Neural cell (in vitro differentiated cells): Measurements from ENCODE around the gene TNNT2. TPM values are rescaled to one million over a fixed set of nuclear protein-coding genes. Genes with fewer than 3 reads are reported as not detected.

Experiments
- H2AFZ ChIP-seq: fragments of 200-600, 300-800 bp; sonication (generic), shearing (Covaris generic); 2 replicates; pipeline ENCODE4 v1.6.0; 2014; ENCODE audit warnings: low read depth, mild to moderate bottlenecking, antibody characterized with exemption, low read length, moderate library complexity
- H3F3A ChIP-seq: fragments of 200-600 bp; shearing (Covaris generic); 2 replicates; pipeline ENCODE4 v1.6.1; 2016; ENCODE audit warnings: mild to moderate bottlenecking, moderate library complexity, mixed read lengths, antibody characterized with exemption, low read length; ENCODE audit not compliant: insufficient read depth, poor library complexity, severe bottlenecking
- H3K27ac ChIP-seq: fragments of 200-600, 300-800 bp; sonication (generic), shearing (Covaris generic); 2 replicates; pipeline ENCODE4 v1.5.1; 2014; ENCODE audit warnings: mild to moderate bottlenecking, low read length, moderate library complexity
- H3K27me3 ChIP-seq: fragments of 300-800, 200-600 bp; sonication (generic), shearing (Covaris generic); 2 replicates; pipeline ENCODE4 v1.6.0; 2014; ENCODE audit warnings: mild to moderate bottlenecking, low read depth, low read length, moderate library complexity; ENCODE audit not compliant: insufficient read depth
- H3K36me3 ChIP-seq: fragments of 300-800, 200-600 bp; sonication (generic), shearing (Covaris generic); 2 replicates; pipeline ENCODE4 v1.5.1; 2014; ENCODE audit warnings: mild to moderate bottlenecking, antibody characterized with exemption, low read length, moderate library complexity; ENCODE audit not compliant: insufficient read depth
- H3K4me2 ChIP-seq: fragments of 300-800, 200-600 bp; sonication (generic), shearing (Covaris generic); 2 replicates; pipeline ENCODE4 v1.6.0; 2014; ENCODE audit warnings: mild to moderate bottlenecking, low read length
- H3K4me3 ChIP-seq: fragments of 300-800, 200-600 bp; sonication (generic), shearing (Covaris generic); 2 replicates; pipeline ENCODE4 v1.5.1; 2014; ENCODE audit warnings: mild to moderate bottlenecking, low read length, moderate library complexity
- H3K79me2 ChIP-seq: fragments of 200-600 bp; shearing (Covaris generic); replicated peaks from 2 replicates; pipeline ENCODE4 v1.6.0; 2014; ENCODE audit warnings: mild to moderate bottlenecking, low read length, moderate library complexity; ENCODE audit not compliant: insufficient read depth
- H3K9ac ChIP-seq: fragments of 300-800, 200-600 bp; sonication (generic), shearing (Covaris generic); 2 replicates; pipeline ENCODE4 v1.6.1; 2016; ENCODE audit warnings: mild to moderate bottlenecking, low read length, mixed read lengths
- H3K9me2 ChIP-seq: fragments of 200-600 bp; shearing (Covaris generic); 2 replicates; pipeline ENCODE4 v1.6.1; 2016; ENCODE audit warnings: mild to moderate bottlenecking, low read length, mixed read lengths; ENCODE audit not compliant: insufficient read depth
- H3K9me3 ChIP-seq: fragments of 200-600, 300-800 bp; sonication (generic), shearing (Covaris generic); 2 replicates; pipeline ENCODE4 v1.6.1; 2016; ENCODE audit warnings: mild to moderate bottlenecking, mixed run types, low read length, moderate library complexity, mixed read lengths
- H4K20me1 ChIP-seq: fragments of 200-600 bp; shearing (Covaris generic); 2 replicates; pipeline ENCODE4 v1.6.1; 2016; ENCODE audit warnings: mild to moderate bottlenecking, mixed run types; ENCODE audit not compliant: insufficient read depth
- EP300 ChIP-seq: fragments of 450-650 bp; conservative IDR thresholded peaks from 2 replicates; pipeline ENCODE4 v1.6.1; 2014; ENCODE audit warnings: antibody characterized with exemption, mild to moderate bottlenecking, moderate library complexity; ENCODE audit not compliant: poor library complexity, severe bottlenecking
- EZH2 ChIP-seq: fragments of 200-600, 300-800 bp; shearing (Covaris generic), sonication (generic); IDR thresholded peaks from 2 replicates; pipeline ENCODE4 v1.6.1; 2014; ENCODE audit warnings: antibody characterized with exemption, low read length, borderline replicate concordance, mild to moderate bottlenecking; ENCODE audit not compliant: insufficient read depth, poor library complexity, severe bottlenecking
- MXI1 ChIP-seq: fragments of 450-650 bp; conservative IDR thresholded peaks from 2 replicates; pipeline ENCODE4 v1.6.1; 2014; ENCODE audit warnings: antibody characterized with exemption, mild to moderate bottlenecking; ENCODE audit not compliant: poor library complexity, severe bottlenecking
- POLR2AphosphoS5 ChIP-seq: IDR thresholded peaks from 2 replicates; pipeline ENCODE4 v1.6.1; 2012
- RAD21 ChIP-seq: fragments of 450-650 bp; conservative IDR thresholded peaks from 2 replicates; pipeline ENCODE4 v1.6.1; 2014; ENCODE audit warnings: antibody characterized with exemption, mild to moderate bottlenecking, moderate library complexity
- REST ChIP-seq: IDR thresholded peaks from 2 replicates; pipeline ENCODE4 v1.6.1; 2012; ENCODE audit warnings: borderline replicate concordance
- SMC3 ChIP-seq: fragments of 450-650 bp; conservative IDR thresholded peaks from 2 replicates; pipeline ENCODE4 v1.6.1; 2014; ENCODE audit warnings: antibody characterized with exemption, mild to moderate bottlenecking, moderate library complexity; ENCODE audit not compliant: poor library complexity
- TAF1 ChIP-seq: IDR thresholded peaks from 2 replicates; pipeline ENCODE4 v1.6.1; 2012; ENCODE audit warnings: low read depth
- polyA plus RNA-seq: library from polyadenylated mRNA; depleted of rRNA; stranded (reverse); fragments of >200 nt; gene quantifications from 2 replicates; pipeline ENCODE4 v1.2.3, GENCODE V29; 2014
- TF ChIP-seq, protein P1 (sequence below): fragments of 450-650 bp; IDR thresholded peaks from 2 replicates; pipeline ENCODE4 v1.5.1; 2014; ENCODE audit warnings: antibody characterized with exemption, mild to moderate bottlenecking, moderate library complexity; ENCODE audit not compliant: poor library complexity, severe bottlenecking

Gene TNNT2
- polyA plus RNA-seq, 1 donor from 2014 or later, result not detected

DNA sequence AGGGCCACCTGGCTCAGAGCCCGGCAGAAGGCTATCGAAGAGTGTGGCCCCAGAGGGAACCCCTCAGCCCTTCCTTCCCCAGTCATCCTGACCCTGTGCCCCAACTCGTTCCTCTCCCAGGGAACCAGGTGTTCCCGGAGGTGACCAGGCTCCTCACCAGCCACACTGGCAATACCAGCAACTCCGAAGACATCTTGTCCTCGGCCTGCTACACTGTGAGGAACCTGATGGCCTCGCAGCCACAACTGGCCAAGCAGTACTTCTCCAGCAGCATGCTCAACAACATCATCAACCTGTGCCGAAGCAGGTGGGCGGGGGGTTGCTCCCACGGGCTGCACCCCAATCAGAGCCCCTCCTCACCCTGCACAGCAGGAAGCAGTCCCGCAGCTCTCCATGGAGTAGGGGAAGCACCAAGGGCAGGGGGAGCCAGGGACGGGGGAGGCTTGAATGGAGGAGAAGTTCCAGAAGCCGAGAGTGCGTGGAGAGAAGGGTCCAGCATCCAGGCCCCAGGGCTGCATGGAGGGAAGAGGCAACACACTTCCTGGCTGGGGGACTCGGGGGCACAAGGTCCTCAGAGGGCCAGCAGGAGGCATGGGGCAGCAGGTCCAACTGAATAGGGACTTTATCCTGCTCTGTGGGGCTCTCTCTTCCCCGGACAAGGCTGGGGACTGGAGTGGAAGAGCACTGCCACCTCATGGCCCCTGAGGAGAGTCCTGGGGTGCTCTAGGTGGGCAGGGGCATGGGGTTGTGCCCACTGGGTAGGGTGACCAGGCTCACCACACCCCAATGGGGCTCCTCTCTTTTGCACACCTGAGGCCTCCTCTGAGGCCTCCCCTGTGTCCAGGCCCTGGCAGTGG, 52.4 kb downstream of the TNNT2 start:
- no peak for TF ChIP-seq EZH2
- no peaks in the 10 kb centered on the region for H3K27me3 ChIP-seq
- H4K20me1 ChIP-seq, result no peaks in the 10 kb centered on the region
- no peak overlapping the region for H3K9ac ChIP-seq
- H2AFZ ChIP-seq, result no peak overlapping the region
- no peaks in the 10 kb centered on the region for H3K9me3 ChIP-seq
- no peak overlapping the region for H3K4me3 ChIP-seq
- H3K36me3 ChIP-seq, result no peaks in the 10 kb centered on the region
- no peaks in the 10 kb centered on the region for H3K79me2 ChIP-seq
- H3K4me2 ChIP-seq, result no peak overlapping the region
- no peaks in the 10 kb centered on the region for H3K9me2 ChIP-seq
- H3K27ac ChIP-seq, result no peak overlapping the region
- H3F3A ChIP-seq, result no peaks in the 10 kb centered on the region

GRCh38 chr1:201324306-201324705, 53.2 kb downstream of the TNNT2 start:
- Histone ChIP-seq H3K9me2 (no peaks in the 10 kb centered on the region), H3K9me3 (no peaks in the 10 kb centered on the region), H3K27me3 (no peaks in the 10 kb centered on the region), H3K9ac (no peak overlapping the region), H4K20me1 (no peaks in the 10 kb centered on the region), H3K4me3 (no peak overlapping the region), H2AFZ (no peak overlapping the region), H3F3A (no peaks in the 10 kb centered on the region), H3K27ac (no peak overlapping the region), H3K36me3 (no peaks in the 10 kb centered on the region), H3K79me2 (no peaks in the 10 kb centered on the region), H3K4me2 (no peak overlapping the region)
- TF ChIP-seq EZH2 (no peak), TAF1 (no peak), SMC3 (no peak), EP300 (no peak), REST (no peak), RAD21 (no peak), MXI1 (no peak), POLR2AphosphoS5 (no peak)
- TF ChIP-seq, protein P1, sequence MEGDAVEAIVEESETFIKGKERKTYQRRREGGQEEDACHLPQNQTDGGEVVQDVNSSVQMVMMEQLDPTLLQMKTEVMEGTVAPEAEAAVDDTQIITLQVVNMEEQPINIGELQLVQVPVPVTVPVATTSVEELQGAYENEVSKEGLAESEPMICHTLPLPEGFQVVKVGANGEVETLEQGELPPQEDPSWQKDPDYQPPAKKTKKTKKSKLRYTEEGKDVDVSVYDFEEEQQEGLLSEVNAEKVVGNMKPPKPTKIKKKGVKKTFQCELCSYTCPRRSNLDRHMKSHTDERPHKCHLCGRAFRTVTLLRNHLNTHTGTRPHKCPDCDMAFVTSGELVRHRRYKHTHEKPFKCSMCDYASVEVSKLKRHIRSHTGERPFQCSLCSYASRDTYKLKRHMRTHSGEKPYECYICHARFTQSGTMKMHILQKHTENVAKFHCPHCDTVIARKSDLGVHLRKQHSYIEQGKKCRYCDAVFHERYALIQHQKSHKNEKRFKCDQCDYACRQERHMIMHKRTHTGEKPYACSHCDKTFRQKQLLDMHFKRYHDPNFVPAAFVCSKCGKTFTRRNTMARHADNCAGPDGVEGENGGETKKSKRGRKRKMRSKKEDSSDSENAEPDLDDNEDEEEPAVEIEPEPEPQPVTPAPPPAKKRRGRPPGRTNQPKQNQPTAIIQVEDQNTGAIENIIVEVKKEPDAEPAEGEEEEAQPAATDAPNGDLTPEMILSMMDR, result no peak
